SU-DHL-6 (cell line): ENCODE measurements around the gene CRTC3.
"Not testable (repeated sequence)": the region's sequence is repeated elsewhere in the genome, so short reads cannot be mapped to it uniquely, and the experiment has no call there.

Source experiments
- H2AFZ ChIP-seq: fragments of 200-600 bp; sonication (generic); 2 replicates; pipeline ENCODE4 v1.6.1; 2014; ENCODE audit warnings: low read depth, mild to moderate bottlenecking, moderate library complexity, mixed read lengths, antibody characterized with exemption, low read length; ENCODE audit not compliant: severe bottlenecking
- H3F3A ChIP-seq: fragments of 200-600 bp; shearing (Covaris generic); 2 replicates; pipeline ENCODE4 v1.6.0; 2016; ENCODE audit warnings: antibody characterized with exemption, mild to moderate bottlenecking; ENCODE audit not compliant: insufficient read depth
- H3K27ac ChIP-seq: fragments of 200-600 bp; sonication (generic); 2 replicates; pipeline ENCODE4 v1.5.1; 2016; ENCODE audit warnings: low read depth, mild to moderate bottlenecking, low read length, moderate library complexity, mixed read lengths
- H3K27me3 ChIP-seq: fragments of 200-600 bp; sonication (generic), shearing (Covaris generic); 2 replicates; pipeline ENCODE4 v1.6.0; 2014; ENCODE audit warnings: mild to moderate bottlenecking, low read length
- H3K36me3 ChIP-seq: fragments of 200-600 bp; sonication (generic); 2 replicates; pipeline ENCODE4 v1.6.1; 2014; ENCODE audit warnings: mild to moderate bottlenecking, low read length, mixed read lengths
- H3K4me2 ChIP-seq: fragments of 300-600, 200-600 bp; shearing (Covaris generic), sonication (generic); 2 replicates; pipeline ENCODE4 v1.6.0; 2014; ENCODE audit warnings: low read length, low read depth, mild to moderate bottlenecking; ENCODE audit not compliant: poor library complexity, severe bottlenecking
- H3K4me3 ChIP-seq: fragments of 200-600 bp; sonication (generic); 2 replicates; pipeline ENCODE4 v1.5.1; 2014; ENCODE audit warnings: antibody characterized with exemption, low read length, mild to moderate bottlenecking, mixed read lengths; ENCODE audit not compliant: insufficient read depth, poor library complexity, severe bottlenecking
- H3K79me2 ChIP-seq: fragments of 200-600 bp; sonication (generic); 2 replicates; pipeline ENCODE4 v1.6.1; 2014; ENCODE audit warnings: mild to moderate bottlenecking, low read length, moderate library complexity; ENCODE audit not compliant: insufficient read depth
- H3K9ac ChIP-seq: fragments of 200-600 bp; sonication (generic); 2 replicates; pipeline ENCODE4 v1.7.0; 2014; ENCODE audit warnings: mild to moderate bottlenecking, low read length
- H3K9me2 ChIP-seq: fragments of 200-600 bp; sonication (generic); replicated peaks from 2 replicates; pipeline ENCODE4 v1.6.1; 2014; ENCODE audit warnings: low read length; ENCODE audit not compliant: insufficient read depth
- H3K9me3 ChIP-seq: fragments of 200-600 bp; sonication (generic); 2 replicates; pipeline ENCODE4 v1.6.1; 2014; ENCODE audit warnings: low read length, mixed read lengths; ENCODE audit not compliant: insufficient read depth
- H4K20me1 ChIP-seq: fragments of 200-600 bp; sonication (generic); 2 replicates; pipeline ENCODE4 v1.6.1; 2014; ENCODE audit warnings: low read depth, mild to moderate bottlenecking, antibody characterized with exemption, low read length, moderate library complexity, mixed read lengths
- EZH2phosphoT487 ChIP-seq: fragments of 200-600 bp; sonication (generic), shearing (Covaris generic); conservative IDR thresholded peaks from 2 replicates; pipeline ENCODE4 v1.6.1; 2018; ENCODE audit warnings: mild to moderate bottlenecking, antibody characterized with exemption, low read length, moderate library complexity, mixed read lengths
- TF ChIP-seq, protein P1 (sequence below): fragments of 200-600 bp; sonication (generic); IDR thresholded peaks from one replicate; pipeline ENCODE4 v1.5.1; 2017; ENCODE audit warnings: antibody characterized with exemption, mild to moderate bottlenecking, low read length, moderate library complexity; ENCODE audit not compliant: insufficient read depth, poor library complexity, severe bottlenecking

CRTC3 gene

GRCh38 chr15:90497376-90497775 is 32.3 kb upstream of the CRTC3 start:
- no peaks in the 10 kb centered on the region for H3K27me3 ChIP-seq
- no peak overlapping the region for H3K27ac ChIP-seq
- no peak overlapping the region for H3K4me3 ChIP-seq
- no peak for TF ChIP-seq EZH2phosphoT487
- TF ChIP-seq, protein P1, sequence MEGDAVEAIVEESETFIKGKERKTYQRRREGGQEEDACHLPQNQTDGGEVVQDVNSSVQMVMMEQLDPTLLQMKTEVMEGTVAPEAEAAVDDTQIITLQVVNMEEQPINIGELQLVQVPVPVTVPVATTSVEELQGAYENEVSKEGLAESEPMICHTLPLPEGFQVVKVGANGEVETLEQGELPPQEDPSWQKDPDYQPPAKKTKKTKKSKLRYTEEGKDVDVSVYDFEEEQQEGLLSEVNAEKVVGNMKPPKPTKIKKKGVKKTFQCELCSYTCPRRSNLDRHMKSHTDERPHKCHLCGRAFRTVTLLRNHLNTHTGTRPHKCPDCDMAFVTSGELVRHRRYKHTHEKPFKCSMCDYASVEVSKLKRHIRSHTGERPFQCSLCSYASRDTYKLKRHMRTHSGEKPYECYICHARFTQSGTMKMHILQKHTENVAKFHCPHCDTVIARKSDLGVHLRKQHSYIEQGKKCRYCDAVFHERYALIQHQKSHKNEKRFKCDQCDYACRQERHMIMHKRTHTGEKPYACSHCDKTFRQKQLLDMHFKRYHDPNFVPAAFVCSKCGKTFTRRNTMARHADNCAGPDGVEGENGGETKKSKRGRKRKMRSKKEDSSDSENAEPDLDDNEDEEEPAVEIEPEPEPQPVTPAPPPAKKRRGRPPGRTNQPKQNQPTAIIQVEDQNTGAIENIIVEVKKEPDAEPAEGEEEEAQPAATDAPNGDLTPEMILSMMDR: no peak
- peaks cover 21% of the 10 kb centered on the region for H3K36me3 ChIP-seq
- no peaks in the 10 kb centered on the region for H3K9me2 ChIP-seq
- H2AFZ ChIP-seq: no peak overlapping the region
- H4K20me1 ChIP-seq: no peaks in the 10 kb centered on the region
- no peaks in the 10 kb centered on the region for H3K79me2 ChIP-seq
- no peaks in the 10 kb centered on the region for H3K9me3 ChIP-seq
- no peak overlapping the region for H3K9ac ChIP-seq
- no peak overlapping the region for H3K4me2 ChIP-seq
- H3F3A ChIP-seq: 0 out of 2 replicates have a peak, but pooled peaks cover 3% of the 10 kb centered on the region

- TF ChIP-seq, protein P1: no peak
- no peak for TF ChIP-seq EZH2phosphoT487
- peaks cover 21% of the 10 kb centered on the region for H3K36me3 ChIP-seq
- H3K4me2 ChIP-seq: no peak overlapping the region
- no peaks in the 10 kb centered on the region for H3K79me2 ChIP-seq
- no peaks in the 10 kb centered on the region for H3K9me3 ChIP-seq
- no peaks in the 10 kb centered on the region for H3K27me3 ChIP-seq
- no peak overlapping the region for H2AFZ ChIP-seq
- no peaks in the 10 kb centered on the region for H4K20me1 ChIP-seq
- H3K9me2 ChIP-seq: no peaks in the 10 kb centered on the region
- no peak overlapping the region for H3K9ac ChIP-seq
- H3F3A ChIP-seq: 0 out of 2 replicates have a peak, but pooled peaks cover 3% of the 10 kb centered on the region
- H3K27ac ChIP-seq: no peak overlapping the region
- no peak overlapping the region for H3K4me3 ChIP-seq
Observed at GRCh38 chr15:90497912-90498311, 31.8 kb upstream of the CRTC3 start.

GRCh38 chr15:90500171-90500570 is 29.6 kb upstream of the CRTC3 start:
- Histone ChIP-seq H3K9me2 (no peaks in the 10 kb centered on the region), H3K27ac (no peak overlapping the region), H3K9ac (no peak overlapping the region), H4K20me1 (no peaks in the 10 kb centered on the region), H3K36me3 (peaks cover 6% of the 10 kb centered on the region; the same call in 1 of the 2 replicates), H3K4me2 (no peak overlapping the region), H3K79me2 (no peaks in the 10 kb centered on the region), H3F3A (no peaks in the 10 kb centered on the region; the same call in 1 of the 2 replicates), H2AFZ (no peak overlapping the region), H3K27me3 (no peaks in the 10 kb centered on the region), H3K4me3 (no peak overlapping the region), H3K9me3 (no peaks in the 10 kb centered on the region)
- no peak for TF ChIP-seq EZH2phosphoT487
- TF ChIP-seq, protein P1: no peak

DNA sequence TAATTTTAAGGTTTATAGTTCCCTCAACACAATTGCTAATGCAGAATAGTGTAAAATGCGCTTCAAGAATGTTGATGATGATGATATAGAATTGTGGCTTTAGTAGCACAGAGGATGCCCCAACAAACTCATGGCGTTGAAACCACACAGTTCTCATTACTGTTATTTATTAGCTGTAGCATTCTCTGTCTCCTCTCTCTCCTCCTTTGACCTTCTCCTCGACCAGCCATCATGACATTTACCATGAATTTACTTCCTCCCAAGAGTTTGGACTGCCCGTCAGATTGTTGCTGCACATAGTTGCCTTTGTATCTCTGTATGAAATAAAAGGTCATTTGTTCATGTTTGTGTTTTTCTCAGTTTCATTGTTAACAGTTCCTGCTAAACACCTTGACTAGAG is 27.8 kb upstream of the CRTC3 start:
- no peaks in the 10 kb centered on the region for H3K27me3 ChIP-seq
- no peak overlapping the region for H3K4me2 ChIP-seq
- no peak for TF ChIP-seq EZH2phosphoT487
- TF ChIP-seq, protein P1: no peak
- H3K9me3 ChIP-seq: no peaks in the 10 kb centered on the region
- H2AFZ ChIP-seq: no peak overlapping the region
- H3K4me3 ChIP-seq: no peak overlapping the region
- H3K27ac ChIP-seq: no peak overlapping the region
- H3K36me3 ChIP-seq: peaks cover 6% of the 10 kb centered on the region; the same call in 1 of the 2 replicates
- H3K79me2 ChIP-seq: no peaks in the 10 kb centered on the region
- no peaks in the 10 kb centered on the region; the same call in 1 of the 2 replicates for H3F3A ChIP-seq
- no peaks in the 10 kb centered on the region for H4K20me1 ChIP-seq
- H3K9ac ChIP-seq: no peak overlapping the region
- H3K9me2 ChIP-seq: no peaks in the 10 kb centered on the region

DNA sequence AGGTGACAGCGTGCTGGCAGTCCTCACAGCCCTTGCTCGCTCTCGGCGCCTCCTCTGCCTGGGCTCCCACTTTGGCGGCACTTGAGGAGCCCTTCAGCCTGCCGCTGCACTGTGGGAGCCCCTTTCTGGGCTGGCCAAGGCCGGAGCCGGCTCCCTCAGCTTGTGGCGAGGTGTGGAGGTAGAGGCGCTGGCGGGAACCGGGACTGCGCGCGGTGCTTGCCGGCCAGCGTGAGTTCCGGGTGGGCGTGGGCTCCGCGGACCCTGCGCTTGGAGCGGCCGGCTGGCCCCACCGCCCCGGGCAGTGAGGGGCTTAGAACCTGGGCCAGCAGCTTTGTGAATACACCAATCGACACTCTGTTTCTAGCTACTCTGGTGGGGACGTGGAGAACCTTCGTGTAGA is 18.9 kb upstream of the CRTC3 start:
- not testable (repeated sequence) for H3K4me3 ChIP-seq, H3K4me2 ChIP-seq, H3K36me3 ChIP-seq, H2AFZ ChIP-seq, H3K27me3 ChIP-seq, H3K27ac ChIP-seq, H4K20me1 ChIP-seq, H3K9me3 ChIP-seq, H3K9ac ChIP-seq, H3K79me2 ChIP-seq, H3K9me2 ChIP-seq, H3F3A ChIP-seq
